ENCODE results near the gene UMAD1. TPM values are rescaled to one million over a fixed set of nuclear protein-coding genes. Genes with fewer than 3 reads are reported as not detected.
"Not testable (repeated sequence)": the region's sequence is repeated elsewhere in the genome, so short reads cannot be mapped to it uniquely, and the experiment has no call there.

The UMAD1 gene
- total and polyA plus RNA-seq, 2 donors (not counting 3 experiments of a cell fraction or from before 2014, with no cell fraction given) = 5.6 to 6.6 TPM

DNA sequence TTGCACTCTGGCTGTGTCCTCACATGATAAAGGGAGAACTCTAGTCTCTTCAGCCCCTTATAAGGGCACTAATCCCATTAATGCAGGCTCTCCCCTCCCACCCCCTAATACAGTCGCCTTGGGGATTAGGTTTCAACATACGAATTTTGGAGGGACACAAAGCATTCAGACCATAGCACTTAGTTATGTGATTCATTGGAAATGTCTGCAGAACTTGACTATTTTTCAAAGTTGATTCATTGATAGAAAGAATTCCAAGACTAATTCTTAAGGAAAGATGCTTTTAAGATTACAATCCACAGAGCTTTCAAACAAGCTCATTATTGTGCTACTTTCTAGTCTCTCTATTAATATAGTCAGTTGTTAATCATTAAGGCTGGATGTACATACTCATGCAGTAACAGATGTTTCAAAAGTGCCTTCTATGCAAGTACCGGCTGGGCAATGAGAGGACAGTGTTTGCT is 163.2 kb downstream of the UMAD1 start:
- no TSS peak for BruUV-seq (replicated peaks)
- Histone ChIP-seq H3K27me3 (ENCODE audit: control insufficient read depth in 2 of 2, insufficient read depth in 2 of 2, low read length in 2 of 2) (no peaks in the 10 kb centered on the region), H3K27ac (ENCODE audit: insufficient read depth, low read depth, low read length) (no peak overlapping the region), H3K4me2 (ENCODE audit: insufficient read depth, low read length) (no peak overlapping the region), H3K4me3 (replicated peaks in 1 of 3; ENCODE audit: insufficient read depth in 1 of 3, low read depth in 1 of 3, low read length in 3 of 3) (no peak overlapping the region), H3K9ac (replicated peaks; ENCODE audit: extremely low read depth, insufficient read depth, low read length) (no peak overlapping the region), H3K9me1 (replicated peaks; ENCODE audit: control insufficient read depth, extremely low read depth, insufficient read depth, low read length) (no peaks in the 10 kb centered on the region), H3K36me3 (ENCODE audit: control insufficient read depth in 2 of 2, extremely low read depth in 1 of 2, insufficient read depth in 2 of 2, low read length in 2 of 2) (no peaks in the 10 kb centered on the region), H3K9me3 (replicated peaks; ENCODE audit: control insufficient read depth, insufficient read depth, low read length) (no peaks in the 10 kb centered on the region), H3K79me2 (ENCODE audit: control insufficient read depth, insufficient read depth, low read length) (no peaks in the 10 kb centered on the region), H4K20me1 (replicated peaks; ENCODE audit: control insufficient read depth, extremely low read depth, insufficient read depth, low read length) (no peaks in the 10 kb centered on the region), H3K4me1 (ENCODE audit: control insufficient read depth, extremely low read depth, insufficient read depth, low read length) (no peaks in the 10 kb centered on the region), H2AFZ (ENCODE audit: low read depth, low read length) (no peak overlapping the region)
- dilution Hi-C loops (cut with MboI; ENCODE audit: extremely low pct_ligation_motif_present, low sequenced_read_pairs) = no loop called here
- TF ChIP-seq JUN (IDR thresholded peaks at IDR 0.05; ENCODE audit: borderline replicate concordance, insufficient read depth, insufficient read length, low read depth) (no peak), POLR2AphosphoS5 (IDR thresholded peaks at IDR 0.05; ENCODE audit: insufficient read depth, low read depth, low read length) (no peak), MYC (IDR thresholded peaks at IDR 0.05; ENCODE audit: low read depth, low read length) (no peak), GATA2 (IDR thresholded peaks at IDR 0.05; ENCODE audit: insufficient read depth, insufficient read length, low read depth, low read length) (no peak)
- TF ChIP-seq, protein P1, sequence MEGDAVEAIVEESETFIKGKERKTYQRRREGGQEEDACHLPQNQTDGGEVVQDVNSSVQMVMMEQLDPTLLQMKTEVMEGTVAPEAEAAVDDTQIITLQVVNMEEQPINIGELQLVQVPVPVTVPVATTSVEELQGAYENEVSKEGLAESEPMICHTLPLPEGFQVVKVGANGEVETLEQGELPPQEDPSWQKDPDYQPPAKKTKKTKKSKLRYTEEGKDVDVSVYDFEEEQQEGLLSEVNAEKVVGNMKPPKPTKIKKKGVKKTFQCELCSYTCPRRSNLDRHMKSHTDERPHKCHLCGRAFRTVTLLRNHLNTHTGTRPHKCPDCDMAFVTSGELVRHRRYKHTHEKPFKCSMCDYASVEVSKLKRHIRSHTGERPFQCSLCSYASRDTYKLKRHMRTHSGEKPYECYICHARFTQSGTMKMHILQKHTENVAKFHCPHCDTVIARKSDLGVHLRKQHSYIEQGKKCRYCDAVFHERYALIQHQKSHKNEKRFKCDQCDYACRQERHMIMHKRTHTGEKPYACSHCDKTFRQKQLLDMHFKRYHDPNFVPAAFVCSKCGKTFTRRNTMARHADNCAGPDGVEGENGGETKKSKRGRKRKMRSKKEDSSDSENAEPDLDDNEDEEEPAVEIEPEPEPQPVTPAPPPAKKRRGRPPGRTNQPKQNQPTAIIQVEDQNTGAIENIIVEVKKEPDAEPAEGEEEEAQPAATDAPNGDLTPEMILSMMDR (IDR thresholded peaks at IDR 0.05; ENCODE audit: extremely low read depth in 1 of 2, insufficient read depth in 1 of 2, low read depth in 1 of 2, low read length in 2 of 2) = no peak
- DNase-seq (ENCODE audit: low read depth, low spot score) (no peak), FAIRE-seq (no peak)
- ChIA-PET POLR2A (no interaction called here), CTCF (no interaction called here)
- intact Hi-C loops (cut with micrococcal nuclease) = no loop called here

DNA sequence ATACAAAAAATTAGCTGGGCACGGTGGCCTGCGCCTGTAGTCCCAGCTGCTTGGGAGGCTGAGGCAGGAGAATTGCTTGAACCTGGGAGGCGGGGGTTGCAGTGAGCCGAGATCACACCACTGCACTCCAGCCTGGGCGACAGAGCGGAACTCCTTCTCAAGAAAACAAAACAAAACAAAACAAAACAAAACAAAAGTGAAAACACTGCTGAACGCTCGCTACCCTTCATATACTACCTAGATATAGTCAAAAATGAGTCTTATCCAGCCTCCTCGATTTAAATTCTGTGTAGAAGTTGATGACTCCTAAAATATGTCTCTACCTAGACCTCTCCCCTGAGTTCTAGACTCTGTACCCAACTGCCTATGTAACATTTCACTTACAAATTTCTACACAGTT is 164.3 kb downstream of the UMAD1 start:
- H3K27ac ChIP-seq (ENCODE audit: insufficient read depth, low read depth, low read length); DNase-seq (ENCODE audit: low read depth, low spot score); H4K20me1 ChIP-seq (replicated peaks; ENCODE audit: control insufficient read depth, extremely low read depth, insufficient read depth, low read length); H3K9ac ChIP-seq (replicated peaks; ENCODE audit: extremely low read depth, insufficient read depth, low read length); H3K9me1 ChIP-seq (replicated peaks; ENCODE audit: control insufficient read depth, extremely low read depth, insufficient read depth, low read length); POLR2A ChIA-PET; H3K27me3 ChIP-seq (ENCODE audit: control insufficient read depth in 2 of 2, insufficient read depth in 2 of 2, low read length in 2 of 2); H3K4me2 ChIP-seq (ENCODE audit: insufficient read depth, low read length); FAIRE-seq; intact Hi-C loops (cut with micrococcal nuclease); H3K36me3 ChIP-seq (ENCODE audit: control insufficient read depth in 2 of 2, extremely low read depth in 1 of 2, insufficient read depth in 2 of 2, low read length in 2 of 2); H3K9me3 ChIP-seq (replicated peaks; ENCODE audit: control insufficient read depth, insufficient read depth, low read length); dilution Hi-C loops (cut with MboI; ENCODE audit: extremely low pct_ligation_motif_present, low sequenced_read_pairs); H3K4me3 ChIP-seq (replicated peaks in 1 of 3; ENCODE audit: insufficient read depth in 1 of 3, low read depth in 1 of 3, low read length in 3 of 3); H3K4me1 ChIP-seq (ENCODE audit: control insufficient read depth, extremely low read depth, insufficient read depth, low read length); H3K79me2 ChIP-seq (ENCODE audit: control insufficient read depth, insufficient read depth, low read length); BruUV-seq (replicated peaks); CTCF ChIA-PET; H2AFZ ChIP-seq (ENCODE audit: low read depth, low read length): not testable (repeated sequence)
